Kidney (tissue), 14 donors: ENCODE data around the gene FGD6. TPM values are rescaled to one million over a fixed set of nuclear protein-coding genes. Genes with fewer than 3 reads are reported as not detected.
"Not testable (repeated sequence)": the region's sequence is repeated elsewhere in the genome, so short reads cannot be mapped to it uniquely, and the experiment has no call there.

Experiments
- DNase-seq, 5 donors: peaks; one replicate each; pipeline ENCODE4 v3.0.0-alpha.2; 2013 to 2020
- FAIRE-seq: peaks from 2 replicates; lab custom pipeline; 2012; peaks lifted over from hg19 to GRCh38; lab: Jason Lieb, UNC
- H3K27ac ChIP-seq, 2 donors: one replicate each; pipeline ENCODE4 v1.7.0; 2013; ENCODE audit warnings: low read depth in 2 of 2, low read length in 2 of 2, inconsistent platforms in 1 of 2
- H3K27me3 ChIP-seq: one replicate; pipeline ENCODE4 v1.7.1; 2013; ENCODE audit warnings: low read length, inconsistent platforms; ENCODE audit not compliant: control insufficient read depth, insufficient read depth
- H3K36me3 ChIP-seq, 3 donors: one replicate each; pipeline versions ENCODE4 v1.7.0 to v1.7.1; 2013; ENCODE audit warnings: low read length in 3 of 3, control low read depth in 1 of 3, inconsistent platforms in 1 of 3; ENCODE audit not compliant: insufficient read depth in 3 of 3, control insufficient read depth in 2 of 3
- H3K4me1 ChIP-seq, 3 donors: one replicate each; pipeline versions ENCODE4 v1.7.0 to v1.7.1; 2013; ENCODE audit warnings: low read length in 3 of 3, inconsistent platforms in 1 of 3, low read depth in 1 of 3; ENCODE audit not compliant: control insufficient read depth in 2 of 3, insufficient read depth in 2 of 3
- H3K4me3 ChIP-seq, 3 donors: one replicate each; pipeline versions ENCODE4 v1.7.0 to v1.8.1; 2013; ENCODE audit warnings: low read length in 3 of 3, control low read depth in 1 of 3, inconsistent platforms in 1 of 3
- H3K9ac ChIP-seq, 3 donors: one replicate each; pipeline versions ENCODE4 v1.7.0 to v1.7.1; 2013; ENCODE audit warnings: low read length in 3 of 3, control low read depth in 1 of 3, inconsistent platforms in 1 of 3
- H3K9me3 ChIP-seq, 3 donors: one replicate each; pipeline versions ENCODE4 v1.7.0 to v1.7.1; 2013; ENCODE audit warnings: low read length in 3 of 3, control low read depth in 1 of 3, inconsistent platforms in 1 of 3; ENCODE audit not compliant: control insufficient read depth in 2 of 3, insufficient read depth in 1 of 3
- intact Hi-C: fragments of 100-400 bp; cut with DNase I; formaldehyde crosslinking; loops from one replicate; pipeline ENCODE4 v1.11.1; 2022
- polyA plus RNA-seq: library from polyadenylated mRNA; stranded (reverse); fragments of 350-450 nt; fragmentation: Illumina TruSeq; extraction: RNeasy Lipid Tissue Mini Kit (QIAGEN cat#74804); gene quantifications from one replicate; pipeline ENCODE4 v1.2.3, GENCODE V29; 2014; ENCODE audit warnings: low read depth, low replicate concordance; ENCODE audit not compliant: insufficient read depth
- total RNA-seq: library from RNA; stranded (reverse); fragmentation: NEBNext Ultra II Directional; extraction: Animal tissue kit (Norgen Biotek cat#: 25700); gene quantifications from one replicate; pipeline ENCODE4 v1.2.1, GENCODE V29; 2021
- TF ChIP-seq, protein P1 (sequence below): IDR thresholded peaks from 3 replicates; pipeline ENCODE4 v1.5.1; 2012; ENCODE audit warnings: mild to moderate bottlenecking, moderate library complexity, borderline replicate concordance; ENCODE audit not compliant: insufficient read depth; ENCODE audit errors: extremely low read depth
- donor health status: control.
- donor health status: control.
- donor health status: control.
- donor health status: control.
- donor health status: control.
- donor health status: DM: yes; HTN: yes; CAD: no.
- donor health status: Normal renal cell carcinoma (clear cell type).

Gene FGD6
- total and polyA plus RNA-seq, 2 donors from 2014 or later, result 1.2 to 19.8 TPM

DNA sequence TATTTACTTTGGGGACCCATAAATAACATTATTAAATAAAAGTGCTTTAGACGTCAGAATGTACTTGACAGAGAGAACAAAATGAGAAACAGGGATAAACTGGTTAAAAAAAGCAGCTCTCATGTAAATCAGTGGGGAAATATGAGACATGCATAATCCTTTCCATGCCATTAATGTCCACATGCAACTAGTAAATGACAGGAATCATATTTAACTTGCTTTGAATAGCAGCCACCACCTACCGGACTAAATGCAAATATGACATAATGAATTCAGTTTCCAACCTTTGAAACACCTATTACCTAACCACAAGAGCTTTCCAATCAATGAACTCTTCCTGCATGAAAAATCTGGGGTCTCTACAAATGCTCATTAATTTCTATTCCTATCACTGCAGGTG, 19.6 kb downstream of the FGD6 start:
- Histone ChIP-seq H3K27me3 (no peaks in the 10 kb centered on the region), H3K4me1 (peaks cover 0 to 12% (median 3%) of the 10 kb centered on the region in 3 donors), H3K4me3 (no peak overlapping the region), H3K9ac (no peak overlapping the region), H3K27ac (no peak overlapping the region), H3K9me3 (no peaks in the 10 kb centered on the region), H3K36me3 (no peaks in the 10 kb centered on the region)
- intact Hi-C loops, result no loop called here
- DNase-seq, result no peak
- TF ChIP-seq, protein P1, sequence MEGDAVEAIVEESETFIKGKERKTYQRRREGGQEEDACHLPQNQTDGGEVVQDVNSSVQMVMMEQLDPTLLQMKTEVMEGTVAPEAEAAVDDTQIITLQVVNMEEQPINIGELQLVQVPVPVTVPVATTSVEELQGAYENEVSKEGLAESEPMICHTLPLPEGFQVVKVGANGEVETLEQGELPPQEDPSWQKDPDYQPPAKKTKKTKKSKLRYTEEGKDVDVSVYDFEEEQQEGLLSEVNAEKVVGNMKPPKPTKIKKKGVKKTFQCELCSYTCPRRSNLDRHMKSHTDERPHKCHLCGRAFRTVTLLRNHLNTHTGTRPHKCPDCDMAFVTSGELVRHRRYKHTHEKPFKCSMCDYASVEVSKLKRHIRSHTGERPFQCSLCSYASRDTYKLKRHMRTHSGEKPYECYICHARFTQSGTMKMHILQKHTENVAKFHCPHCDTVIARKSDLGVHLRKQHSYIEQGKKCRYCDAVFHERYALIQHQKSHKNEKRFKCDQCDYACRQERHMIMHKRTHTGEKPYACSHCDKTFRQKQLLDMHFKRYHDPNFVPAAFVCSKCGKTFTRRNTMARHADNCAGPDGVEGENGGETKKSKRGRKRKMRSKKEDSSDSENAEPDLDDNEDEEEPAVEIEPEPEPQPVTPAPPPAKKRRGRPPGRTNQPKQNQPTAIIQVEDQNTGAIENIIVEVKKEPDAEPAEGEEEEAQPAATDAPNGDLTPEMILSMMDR, result no peak
- no peak for FAIRE-seq

DNA sequence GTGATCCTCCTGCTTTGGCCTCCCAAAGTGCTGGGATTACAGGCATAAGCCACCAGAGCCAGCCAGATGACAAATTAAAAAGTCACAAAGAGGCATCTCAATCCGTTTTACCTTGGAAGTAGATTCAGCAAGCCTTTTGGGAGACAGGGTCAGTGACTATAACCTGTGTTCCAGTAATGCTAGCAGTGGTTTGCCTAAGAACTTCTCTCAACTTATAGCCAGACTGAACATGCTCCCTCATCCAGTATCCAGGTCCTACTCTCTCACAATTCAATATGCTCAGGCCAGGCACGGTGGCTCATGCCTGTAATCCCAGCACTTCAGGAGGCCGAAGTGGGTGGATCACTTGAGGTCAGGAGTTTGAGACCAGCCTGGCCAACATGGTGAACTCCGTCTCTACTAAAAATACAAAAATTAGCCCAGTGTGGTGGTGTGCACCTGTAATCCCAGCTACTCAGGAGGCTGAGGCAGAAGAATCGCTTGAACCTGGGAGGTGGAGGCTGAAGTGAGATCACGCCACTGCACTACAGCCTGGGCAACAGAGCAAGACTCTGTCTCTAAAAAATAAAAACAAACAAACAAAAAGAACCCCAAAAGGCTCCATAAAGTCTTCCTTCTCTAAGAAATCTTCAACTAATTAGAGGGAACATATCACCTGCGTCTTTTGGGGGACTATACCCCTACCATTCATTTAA, 20.2 kb downstream of the FGD6 start:
- H3K9me3 ChIP-seq, H3K9ac ChIP-seq, H3K4me3 ChIP-seq, H3K27ac ChIP-seq, DNase-seq, intact Hi-C loops, H3K27me3 ChIP-seq, FAIRE-seq, H3K36me3 ChIP-seq: not testable (repeated sequence)
- H3K4me1 ChIP-seq, result peaks cover 0 to 12% (median 2%) of the 10 kb centered on the region in 3 donors

DNA sequence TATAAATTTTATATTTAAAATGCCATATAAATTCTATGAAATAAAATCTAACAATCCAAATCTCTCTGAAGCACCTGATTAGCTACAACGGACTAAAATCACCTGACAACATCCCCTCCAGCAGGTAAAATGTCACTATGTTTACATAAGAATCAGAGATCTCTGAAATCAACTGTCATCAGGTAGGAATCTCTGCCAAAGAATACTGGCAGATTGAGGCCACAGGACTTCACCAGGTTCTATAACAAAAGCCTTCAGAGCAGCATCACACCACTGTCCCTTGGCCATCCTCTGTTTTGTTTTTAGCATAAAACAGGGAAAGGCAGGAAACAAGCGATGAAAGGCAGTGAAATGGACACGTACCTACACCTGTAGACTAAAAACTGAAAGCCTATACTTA, 22.1 kb downstream of the FGD6 start:
- no peaks in the 10 kb centered on the region for H3K36me3 ChIP-seq
- FAIRE-seq (no peak), DNase-seq (no peak)
- H3K4me3 ChIP-seq, result no peak overlapping the region
- H3K27ac ChIP-seq, result no peak overlapping the region
- TF ChIP-seq, protein P1, result no peak
- intact Hi-C loops, result no loop called here
- peaks cover 0 to 2% (median 0%) of the 10 kb centered on the region in 3 donors for H3K4me1 ChIP-seq
- no peaks in the 10 kb centered on the region for H3K9me3 ChIP-seq
- H3K9ac ChIP-seq, result no peak overlapping the region
- no peaks in the 10 kb centered on the region for H3K27me3 ChIP-seq

DNA sequence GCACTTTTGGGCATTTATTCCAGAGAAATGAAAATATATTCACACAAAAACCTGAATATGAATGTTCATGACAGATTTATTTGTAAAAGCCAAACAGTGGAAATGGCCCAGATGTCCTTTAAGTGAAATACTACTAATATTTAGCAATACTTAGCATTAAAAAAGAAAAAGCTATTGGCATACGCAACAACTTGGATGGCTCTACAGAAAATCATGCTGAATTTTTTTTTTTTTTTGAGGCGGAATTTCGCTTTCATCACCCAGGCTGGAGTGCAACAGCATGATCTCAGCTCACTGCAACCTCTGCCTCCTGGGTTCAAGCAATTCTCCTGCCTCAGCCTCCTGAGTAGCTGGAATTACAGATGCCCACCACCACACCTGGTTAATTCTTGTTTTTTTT, 24.1 kb downstream of the FGD6 start:
- Histone ChIP-seq H3K9ac (no peak overlapping the region), H3K27me3 (no peaks in the 10 kb centered on the region), H3K27ac (no peak overlapping the region), H3K4me1 (no peaks in the 10 kb centered on the region), H3K4me3 (no peak overlapping the region), H3K36me3 (no peaks in the 10 kb centered on the region), H3K9me3 (no peaks in the 10 kb centered on the region)
- DNase-seq, result no peak
- intact Hi-C loops, result no loop called here
- FAIRE-seq, result no peak
- TF ChIP-seq, protein P1, result no peak
